PC-9 (cell line): ENCODE data around the gene ERC2. TPM values are rescaled to one million over a fixed set of nuclear protein-coding genes. Genes with fewer than 3 reads are reported as not detected.

Experiments
- BruUV-seq: library from RNA; stranded (reverse); fragments of 400-500 nt; replicated peaks from 2 replicates; lab custom pipeline; 2021; lab: Mats Ljungman, UMichigan
- CTCF ChIA-PET: fragments of 300-600 bp; sonication (Branson Sonifier 250); formaldehyde crosslinking; loops from one replicate; lab custom pipeline; 2022; ENCODE audit warnings: antibody characterized with exemption; lab: Charles Lee
- POLR2A ChIA-PET: fragments of 300-600 bp; sonication (Branson Sonifier 250); formaldehyde crosslinking; loops from one replicate; lab custom pipeline; 2022; ENCODE audit warnings: antibody characterized with exemption; ENCODE audit not compliant: unreplicated experiment; lab: Charles Lee
- DNase-seq, 2 experiments: peaks; one replicate each; pipeline versions ENCODE4 v3.0.0 to v3.0.0-alpha.2; 2015 to 2022; ENCODE audit warnings: mixed read lengths in 1 of 2
- H2AFZ ChIP-seq: fragments of 200-600 bp; sonication (generic); 2 replicates; pipeline ENCODE4 v1.8.1; 2017; ENCODE audit warnings: antibody characterized with exemption
- H3F3A ChIP-seq: fragments of 200-600 bp; sonication (generic); 2 replicates; pipeline ENCODE4 v1.8.1; 2017; ENCODE audit warnings: antibody characterized with exemption, mild to moderate bottlenecking, low read depth; ENCODE audit not compliant: insufficient read depth
- H3K27ac ChIP-seq: fragments of 200-600 bp; sonication (generic); 2 replicates; pipeline ENCODE4 v1.6.1; 2016; ENCODE audit warnings: mixed run types
- H3K27me3 ChIP-seq: fragments of 200-600 bp; sonication (generic); 2 replicates; pipeline ENCODE4 v1.6.1; 2016; ENCODE audit warnings: low read depth, mixed run types; ENCODE audit not compliant: insufficient read depth
- H3K36me3 ChIP-seq: fragments of 200-600 bp; sonication (generic); 2 replicates; pipeline ENCODE4 v1.6.1; 2016; ENCODE audit warnings: low read depth, mixed run types
- H3K4me1 ChIP-seq: fragments of 200-600 bp; sonication (generic); replicated peaks from 2 replicates; pipeline ENCODE4 v1.6.1; 2016; ENCODE audit warnings: mixed run types; ENCODE audit not compliant: insufficient read depth
- H3K4me2 ChIP-seq: fragments of 200-600 bp; sonication (generic); 2 replicates; pipeline ENCODE4 v1.6.1; 2017; ENCODE audit warnings: mixed run types
- H3K4me3 ChIP-seq: fragments of 200-600 bp; sonication (generic); 2 replicates; pipeline ENCODE4 v1.6.1; 2016; ENCODE audit warnings: mixed run types
- H3K79me2 ChIP-seq: fragments of 200-600 bp; sonication (generic); 2 replicates; pipeline ENCODE4 v1.6.1; 2017; ENCODE audit warnings: low read depth, mixed run types
- H3K9me2 ChIP-seq: fragments of 200-600 bp; sonication (generic); 2 replicates; pipeline ENCODE4 v1.8.1; 2017; ENCODE audit warnings: mild to moderate bottlenecking; ENCODE audit not compliant: insufficient read depth
- H3K9me3 ChIP-seq: fragments of 200-600 bp; sonication (generic); 2 replicates; pipeline ENCODE4 v1.8.1; 2016; ENCODE audit warnings: low read depth; ENCODE audit not compliant: insufficient read depth
- H4K20me1 ChIP-seq: fragments of 200-600 bp; sonication (generic); 2 replicates; pipeline ENCODE4 v1.8.1; 2017; ENCODE audit not compliant: insufficient read depth
- EZH2 ChIP-seq: fragments of 200-600 bp; sonication (generic); IDR thresholded peaks from 2 replicates; pipeline ENCODE4 v1.8.0; 2017; ENCODE audit warnings: antibody characterized with exemption, low read depth
- intact Hi-C: fragments of 100-400 bp; cut with micrococcal nuclease; formaldehyde crosslinking; loops from one replicate; pipeline ENCODE4 v1.10.0; 2022; ENCODE audit not compliant: unreplicated experiment
- total RNA-seq: library from RNA; stranded (reverse); gene quantifications from 2 replicates; pipeline ENCODE4 v1.2.3, GENCODE V29; 2021
- TF ChIP-seq, protein P1 (sequence below): fragments of 200-600 bp; sonication (generic); conservative IDR thresholded peaks from 2 replicates; pipeline ENCODE4 v1.6.1; 2017; ENCODE audit warnings: mixed run types, antibody characterized with exemption, mild to moderate bottlenecking, moderate library complexity

Gene ERC2
- total RNA-seq, 1 experiment from 2014 or later, result 1.4 TPM

- TF ChIP-seq, protein P1, sequence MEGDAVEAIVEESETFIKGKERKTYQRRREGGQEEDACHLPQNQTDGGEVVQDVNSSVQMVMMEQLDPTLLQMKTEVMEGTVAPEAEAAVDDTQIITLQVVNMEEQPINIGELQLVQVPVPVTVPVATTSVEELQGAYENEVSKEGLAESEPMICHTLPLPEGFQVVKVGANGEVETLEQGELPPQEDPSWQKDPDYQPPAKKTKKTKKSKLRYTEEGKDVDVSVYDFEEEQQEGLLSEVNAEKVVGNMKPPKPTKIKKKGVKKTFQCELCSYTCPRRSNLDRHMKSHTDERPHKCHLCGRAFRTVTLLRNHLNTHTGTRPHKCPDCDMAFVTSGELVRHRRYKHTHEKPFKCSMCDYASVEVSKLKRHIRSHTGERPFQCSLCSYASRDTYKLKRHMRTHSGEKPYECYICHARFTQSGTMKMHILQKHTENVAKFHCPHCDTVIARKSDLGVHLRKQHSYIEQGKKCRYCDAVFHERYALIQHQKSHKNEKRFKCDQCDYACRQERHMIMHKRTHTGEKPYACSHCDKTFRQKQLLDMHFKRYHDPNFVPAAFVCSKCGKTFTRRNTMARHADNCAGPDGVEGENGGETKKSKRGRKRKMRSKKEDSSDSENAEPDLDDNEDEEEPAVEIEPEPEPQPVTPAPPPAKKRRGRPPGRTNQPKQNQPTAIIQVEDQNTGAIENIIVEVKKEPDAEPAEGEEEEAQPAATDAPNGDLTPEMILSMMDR, result no peak
- no peak for TF ChIP-seq EZH2
- no peaks in the 10 kb centered on the region for H3K4me1 ChIP-seq
- no peaks in the 10 kb centered on the region for H3F3A ChIP-seq
- H3K79me2 ChIP-seq, result no peaks in the 10 kb centered on the region
- no peaks in the 10 kb centered on the region for H3K36me3 ChIP-seq
- no peak for DNase-seq
- H3K9me3 ChIP-seq, result no peaks in the 10 kb centered on the region
- no peak overlapping the region for H3K4me2 ChIP-seq
- intact Hi-C loops, result no loop called here
- no peak overlapping the region for H2AFZ ChIP-seq
- ChIA-PET CTCF (no interaction called here), POLR2A (no interaction called here)
- H3K27ac ChIP-seq, result no peak overlapping the region
- no peaks in the 10 kb centered on the region for H4K20me1 ChIP-seq
- no peak overlapping the region for H3K4me3 ChIP-seq
- no TSS peak for BruUV-seq
- no peaks in the 10 kb centered on the region for H3K27me3 ChIP-seq
- no peaks in the 10 kb centered on the region for H3K9me2 ChIP-seq
Observed at GRCh38 chr3:55827786-55828185, 640.5 kb downstream of the ERC2 start.

- DNase-seq, result no peak
- Histone ChIP-seq H3K27me3 (no peaks in the 10 kb centered on the region), H3K9me2 (no peaks in the 10 kb centered on the region), H3K9me3 (no peaks in the 10 kb centered on the region), H3F3A (no peaks in the 10 kb centered on the region), H3K36me3 (no peaks in the 10 kb centered on the region), H3K4me2 (no peak overlapping the region), H3K27ac (no peak overlapping the region), H2AFZ (no peak overlapping the region), H3K4me1 (no peaks in the 10 kb centered on the region), H4K20me1 (no peaks in the 10 kb centered on the region), H3K4me3 (no peak overlapping the region), H3K79me2 (no peaks in the 10 kb centered on the region)
- no TSS peak for BruUV-seq
- ChIA-PET CTCF (no interaction called here), POLR2A (no interaction called here)
- no peak for TF ChIP-seq EZH2
- TF ChIP-seq, protein P1, result no peak
- intact Hi-C loops, result no loop called here
Observed at GRCh38 chr3:55826731-55827496, 641.4 kb downstream of the ERC2 start.

GRCh38 chr3:55826097-55826496 lies 642.2 kb downstream of the ERC2 start:
- no peaks in the 10 kb centered on the region for H3K9me2 ChIP-seq
- DNase-seq, result no peak
- no peak overlapping the region for H3K4me2 ChIP-seq
- H2AFZ ChIP-seq, result no peak overlapping the region
- no peak overlapping the region for H3K27ac ChIP-seq
- intact Hi-C loops, result no loop called here
- H3F3A ChIP-seq, result no peaks in the 10 kb centered on the region
- CTCF ChIA-PET, result interaction anchor here (0.5 kb wide), 1 partner anchor 106 kb away, joined by 3 read pairs; no protein-coding TSS in a partner anchor
- H3K4me1 ChIP-seq, result no peaks in the 10 kb centered on the region
- no TSS peak for BruUV-seq
- no peaks in the 10 kb centered on the region for H4K20me1 ChIP-seq
- no peaks in the 10 kb centered on the region for H3K79me2 ChIP-seq
- no peak overlapping the region for H3K4me3 ChIP-seq
- POLR2A ChIA-PET, result no interaction called here
- no peaks in the 10 kb centered on the region for H3K27me3 ChIP-seq
- TF ChIP-seq EZH2, result no peak
- no peaks in the 10 kb centered on the region for H3K9me3 ChIP-seq
- H3K36me3 ChIP-seq, result no peaks in the 10 kb centered on the region
